H54 (cell line): ENCODE results near the gene ADGRB2.
A peak's percentile ranks its signal among the peaks of the same experiment; 100 is the strongest.

ENCODE experiments used
- DNase-seq: peaks from one replicate; pipeline ENCODE4 v3.0.0; 2011; ENCODE audit warnings: low spot score, mixed read lengths; ENCODE audit not compliant: insufficient read length
- FAIRE-seq: peaks from 3 replicates; lab custom pipeline; 2011; peaks lifted over from hg19 to GRCh38; lab: Jason Lieb, UNC
- POLR2A ChIP-seq: IDR thresholded peaks from 2 replicates; pipeline ENCODE4 v1.6.1; 2011; ENCODE audit warnings: low read depth, mild to moderate bottlenecking, low read length

Gene ADGRB2

DNA sequence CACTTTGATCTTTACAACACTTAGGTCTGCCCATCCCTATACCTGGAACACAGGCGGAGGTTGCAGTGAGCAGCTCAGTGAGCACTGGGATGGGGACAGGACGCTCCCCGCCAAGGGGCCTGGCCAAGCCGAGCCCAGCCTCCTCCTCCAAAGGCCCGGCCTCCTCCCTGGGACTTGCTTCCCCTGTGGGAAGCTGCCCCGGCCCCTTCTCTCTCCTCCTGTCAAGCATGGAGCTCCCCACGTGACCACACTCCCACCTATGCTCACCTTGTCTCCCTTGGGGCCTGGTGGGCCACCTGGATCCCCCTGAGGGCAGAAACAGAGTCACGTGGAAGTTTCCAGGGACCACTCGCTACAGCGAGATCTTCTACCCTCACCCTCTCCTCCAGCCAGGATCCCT, 73.2 kb downstream of the ADGRB2 start:
- TF ChIP-seq POLR2A = no peak
- FAIRE-seq (no peak), DNase-seq (no peak)

- TF ChIP-seq POLR2A = no peak
- peak; percentile 96 for DNase-seq
- FAIRE-seq = peak; percentile 77
These were observed 74.3 kb downstream of the ADGRB2 start for GRCh38 chr1:31689854-31690253.

GRCh38 chr1:31689379-31689778, 74.8 kb downstream of the ADGRB2 start:
- FAIRE-seq (no peak), DNase-seq (no peak)
- no peak for TF ChIP-seq POLR2A

DNA sequence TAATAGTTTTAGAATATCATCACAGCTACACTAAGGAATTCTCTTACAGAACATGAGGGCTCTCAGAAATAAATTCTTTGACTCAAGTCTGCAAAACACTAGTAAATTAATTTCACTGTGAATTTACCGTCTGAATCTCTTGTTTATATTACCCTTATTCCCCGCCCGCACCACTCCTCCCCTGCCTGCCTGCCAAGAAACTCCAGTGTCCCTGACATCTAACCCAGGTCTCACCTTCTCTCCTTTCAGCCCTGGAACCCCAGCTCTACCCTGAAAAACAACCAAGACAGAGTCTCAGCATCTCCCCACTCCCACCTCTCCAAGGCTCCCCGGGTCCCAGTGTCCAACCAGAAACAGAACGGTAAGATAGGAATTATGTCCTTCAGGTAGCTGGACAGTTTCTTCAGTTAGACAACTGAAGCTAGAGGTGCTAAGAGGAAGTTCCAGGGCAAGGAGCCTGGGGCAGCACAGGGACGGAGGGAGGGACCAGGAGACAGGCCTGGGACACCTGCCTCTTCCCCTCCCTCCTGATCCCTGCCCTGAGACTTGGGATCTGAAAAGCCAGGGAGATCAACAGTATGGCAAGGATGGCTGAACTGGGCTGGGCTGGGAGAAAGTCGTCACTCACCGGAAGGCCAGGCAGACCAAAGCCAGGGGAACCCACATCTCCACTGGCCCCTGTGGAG, 75.8 kb downstream of the ADGRB2 start:
- FAIRE-seq (no peak), DNase-seq (no peak)
- TF ChIP-seq POLR2A = no peak

DNA sequence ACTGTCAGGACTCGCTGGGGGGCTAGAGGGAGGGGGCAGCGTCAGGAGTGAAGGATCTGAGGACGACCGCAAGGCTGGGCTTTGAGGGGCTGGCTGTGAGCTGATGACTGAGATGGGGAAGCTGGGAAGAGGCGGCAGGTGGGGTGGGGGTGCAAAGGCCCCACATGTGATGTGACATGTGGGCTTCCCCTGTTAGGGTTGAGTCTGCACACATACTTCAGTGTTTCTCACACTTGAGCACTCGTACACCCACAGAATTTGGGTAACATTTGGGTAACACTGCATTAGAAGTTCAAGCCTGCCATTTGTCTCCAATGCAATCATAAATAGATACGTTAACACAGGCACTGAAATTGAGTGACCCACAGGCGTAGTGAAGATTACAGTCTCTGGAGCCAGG, 76.5 kb downstream of the ADGRB2 start:
- no peak for TF ChIP-seq POLR2A
- DNase-seq (no peak), FAIRE-seq (no peak)

DNA sequence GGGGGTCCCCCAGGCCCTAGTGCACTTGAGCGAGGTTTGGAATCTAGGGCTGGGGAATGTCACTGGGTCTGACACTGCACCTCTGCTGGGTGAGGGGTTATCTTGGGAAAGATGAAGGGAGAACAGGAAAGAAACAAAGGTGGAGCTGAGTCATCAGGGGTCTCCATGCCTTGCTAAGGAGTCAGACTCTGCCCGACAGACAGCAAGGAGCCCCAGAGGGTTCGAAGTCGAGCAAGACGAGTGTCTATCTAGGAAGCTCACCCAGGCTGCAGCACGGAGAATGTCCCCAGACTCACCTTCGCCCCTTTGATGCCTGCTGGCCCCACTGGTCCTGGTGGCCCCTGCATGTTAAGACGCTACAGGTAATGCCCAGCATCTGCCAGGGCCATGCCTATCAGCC, 78.3 kb downstream of the ADGRB2 start:
- FAIRE-seq (no peak), DNase-seq (no peak)
- TF ChIP-seq POLR2A = no peak

DNA sequence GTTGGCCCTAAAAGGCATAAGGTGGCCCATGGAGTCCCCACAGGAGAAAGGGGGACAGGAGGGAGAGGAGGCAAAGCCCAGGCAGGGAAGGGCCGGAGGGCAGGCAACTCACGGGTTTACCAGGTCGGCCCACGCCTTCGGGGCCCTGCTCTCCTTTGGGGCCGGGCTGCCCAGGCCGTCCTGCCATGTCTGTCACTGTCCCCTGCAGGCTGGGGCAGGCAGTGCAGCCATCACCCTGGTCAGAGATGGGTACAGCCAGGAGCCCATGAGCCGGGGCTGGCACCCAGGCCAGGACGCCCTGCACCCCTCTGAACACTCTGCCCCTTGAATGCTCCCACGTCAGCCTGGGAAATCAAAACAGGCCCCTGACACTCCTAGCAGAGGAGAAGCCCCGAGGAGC, 80.1 kb downstream of the ADGRB2 start:
- TF ChIP-seq POLR2A = no peak
- FAIRE-seq (no peak), DNase-seq (no peak)

GRCh38 chr1:31681415-31681814, 82.7 kb downstream of the ADGRB2 start:
- no peak for TF ChIP-seq POLR2A
- DNase-seq = no peak
- FAIRE-seq = no peak

GRCh38 chr1:31679676-31680230, 84.4 kb downstream of the ADGRB2 start:
- DNase-seq (no peak), FAIRE-seq (no peak)
- no peak for TF ChIP-seq POLR2A

- no peak for FAIRE-seq
- no peak for TF ChIP-seq POLR2A
- no peak for DNase-seq
These were observed 85.0 kb downstream of the ADGRB2 start for GRCh38 chr1:31679091-31679490.

- FAIRE-seq = no peak
- DNase-seq = no peak
- TF ChIP-seq POLR2A = no peak
These were observed 85.5 kb downstream of the ADGRB2 start for GRCh38 chr1:31678681-31679080.

- no peak for DNase-seq
- no peak for FAIRE-seq
- no peak for TF ChIP-seq POLR2A
These were observed 86.2 kb downstream of the ADGRB2 start for GRCh38 chr1:31677949-31678348.

DNA sequence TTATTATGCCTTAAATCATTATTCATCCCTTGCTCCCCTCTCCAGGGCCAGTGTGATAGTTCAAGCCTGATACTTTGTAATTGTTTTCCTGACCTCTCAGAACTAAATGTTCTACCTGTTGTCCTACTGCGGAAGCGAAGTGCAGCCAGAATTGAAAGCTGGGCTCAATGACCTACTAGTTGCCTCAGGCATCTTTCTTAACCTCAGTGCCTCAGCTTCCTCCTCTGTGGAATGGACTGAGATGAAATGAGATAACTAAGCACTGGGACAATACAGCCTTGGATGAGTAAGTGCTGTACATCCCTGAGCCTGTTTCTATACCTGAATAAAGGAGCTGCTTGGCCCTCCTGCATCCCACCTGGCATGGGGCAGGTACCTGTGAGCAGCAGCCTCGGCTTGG, 86.7 kb downstream of the ADGRB2 start:
- no peak for FAIRE-seq

More for the DNA sequence above, 86.7 kb downstream of the ADGRB2 start:
- DNase-seq = no peak
- TF ChIP-seq POLR2A = no peak
